Measurements from ENCODE around the gene MRC1.

MRC1 gene

DNA sequence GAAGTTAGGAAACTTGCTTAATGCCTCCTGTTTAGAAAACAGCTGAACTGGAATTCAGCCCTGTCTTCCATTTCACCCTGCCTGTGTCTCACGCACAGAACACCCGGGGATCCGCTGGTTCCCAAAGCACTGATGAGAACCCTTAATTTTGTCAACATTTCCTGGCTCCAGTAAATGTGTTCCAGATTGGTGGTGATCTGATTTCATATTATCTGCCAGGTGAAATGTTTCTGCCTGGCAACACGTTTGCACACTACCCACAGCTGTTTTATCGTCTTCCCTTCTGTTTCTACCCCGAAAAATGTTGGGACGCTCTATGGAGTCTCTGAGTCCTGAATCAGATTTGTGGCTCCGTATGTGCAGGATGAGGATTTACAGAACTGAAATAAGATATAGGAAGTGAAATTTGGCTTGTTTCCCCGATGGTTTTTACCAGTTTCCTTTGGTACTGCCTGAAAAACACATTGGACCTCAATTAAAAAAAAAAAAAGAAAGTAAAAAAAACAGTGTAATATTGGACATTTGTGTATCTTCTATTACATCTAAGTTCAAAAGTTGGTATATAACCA lies 29.0 kb downstream of the MRC1 start:
- Histone ChIP-seq H2BK12ac (ENCODE audit: low read length) (no peak overlapping the region), H3K18ac (ENCODE audit: low read length) (no peak overlapping the region), H3K9ac (ENCODE audit: low read length) (no peak overlapping the region), H3K79me2 (ENCODE audit: control insufficient read depth, insufficient read depth, low read length, poor library complexity) (no peaks in the 10 kb centered on the region), H3K4me1 (ENCODE audit: control insufficient read depth in 1 of 2, insufficient read depth in 2 of 2, low read length in 2 of 2) (peaks cover 6 to 9% of the 10 kb centered on the region in 2 experiments), H3K27ac (ENCODE audit: low read depth, low read length) (no peak overlapping the region), H3K4me2 (ENCODE audit: low read length) (no peak overlapping the region), H3K4me3 (ENCODE audit: low read depth, low read length) (no peak overlapping the region), H3K9me3 (ENCODE audit: insufficient read depth, low read depth, low read length) (no peaks in the 10 kb centered on the region), H4K8ac (ENCODE audit: low read depth, low read length) (no peak overlapping the region), H3K4ac (ENCODE audit: low read depth, low read length) (no peak overlapping the region), H3K36me3 (ENCODE audit: control insufficient read depth in 1 of 2, insufficient read depth in 2 of 2, low read length in 2 of 2) (no peaks in the 10 kb centered on the region), H3K23ac (ENCODE audit: low read length) (no peak overlapping the region), H2BK5ac (ENCODE audit: low read depth, low read length, poor library complexity) (no peak overlapping the region), H3K79me1 (ENCODE audit: low read length) (no peaks in the 10 kb centered on the region), H4K12ac (ENCODE audit: low read depth, low read length) (no peak overlapping the region), H3K27me3 (ENCODE audit: insufficient read depth, low read length) (no peaks in the 10 kb centered on the region), H4K91ac (ENCODE audit: low read depth, low read length) (no peak overlapping the region), H2AK5ac (ENCODE audit: low read length) (no peak overlapping the region), H3K14ac (ENCODE audit: low read length) (no peak overlapping the region), H2BK120ac (ENCODE audit: insufficient read depth, low read length, poor library complexity) (no peak overlapping the region), H2AFZ (ENCODE audit: insufficient read depth, low read length, poor library complexity) (no peak overlapping the region)
- WGBS (ENCODE audit: extremely low coverage, insufficient coverage, insufficient read length): no CpG with 5 or more reads among the region's 9 CpGs
- DNase-seq: no peak

- no peak overlapping the region for H2BK5ac ChIP-seq (ENCODE audit: low read depth, low read length, poor library complexity)
- H3K9me3 ChIP-seq (ENCODE audit: insufficient read depth, low read depth, low read length): no peaks in the 10 kb centered on the region
- no peak overlapping the region for H2AK5ac ChIP-seq (ENCODE audit: low read length)
- H3K27ac ChIP-seq (ENCODE audit: low read depth, low read length): no peak overlapping the region
- no peak overlapping the region for H3K4me3 ChIP-seq (ENCODE audit: low read depth, low read length)
- peaks cover 0 to 2% of the 10 kb centered on the region in 2 experiments for H3K4me1 ChIP-seq (ENCODE audit: control insufficient read depth in 1 of 2, insufficient read depth in 2 of 2, low read length in 2 of 2)
- H2BK120ac ChIP-seq (ENCODE audit: insufficient read depth, low read length, poor library complexity): no peak overlapping the region
- H3K4ac ChIP-seq (ENCODE audit: low read depth, low read length): no peak overlapping the region
- H3K36me3 ChIP-seq (ENCODE audit: control insufficient read depth in 1 of 2, insufficient read depth in 2 of 2, low read length in 2 of 2): no peaks in the 10 kb centered on the region
- H3K4me2 ChIP-seq (ENCODE audit: low read length): no peak overlapping the region
- H4K12ac ChIP-seq (ENCODE audit: low read depth, low read length): no peak overlapping the region
- H3K14ac ChIP-seq (ENCODE audit: low read length): no peak overlapping the region
- no peak overlapping the region for H3K9ac ChIP-seq (ENCODE audit: low read length)
- H4K91ac ChIP-seq (ENCODE audit: low read depth, low read length): no peak overlapping the region
- H3K18ac ChIP-seq (ENCODE audit: low read length): no peak overlapping the region
- no peak overlapping the region for H4K8ac ChIP-seq (ENCODE audit: low read depth, low read length)
- H3K27me3 ChIP-seq (ENCODE audit: insufficient read depth, low read length): no peaks in the 10 kb centered on the region
- DNase-seq: no peak
- no peak overlapping the region for H2AFZ ChIP-seq (ENCODE audit: insufficient read depth, low read length, poor library complexity)
- no peaks in the 10 kb centered on the region for H3K79me1 ChIP-seq (ENCODE audit: low read length)
- H3K23ac ChIP-seq (ENCODE audit: low read length): no peak overlapping the region
- WGBS (ENCODE audit: extremely low coverage, insufficient coverage, insufficient read length): no CpG with 5 or more reads among the region's 1 CpG
- no peak overlapping the region for H2BK12ac ChIP-seq (ENCODE audit: low read length)
- H3K79me2 ChIP-seq (ENCODE audit: control insufficient read depth, insufficient read depth, low read length, poor library complexity): no peaks in the 10 kb centered on the region
Measured at GRCh38 chr10:17841050-17841449, 31.9 kb downstream of the MRC1 start.

- H3K4me1 ChIP-seq (ENCODE audit: control insufficient read depth in 1 of 2, insufficient read depth in 2 of 2, low read length in 2 of 2): no peaks in the 10 kb centered on the region
- H3K79me2 ChIP-seq (ENCODE audit: control insufficient read depth, insufficient read depth, low read length, poor library complexity): no peaks in the 10 kb centered on the region
- no peak overlapping the region for H3K4me2 ChIP-seq (ENCODE audit: low read length)
- H2AFZ ChIP-seq (ENCODE audit: insufficient read depth, low read length, poor library complexity): no peak overlapping the region
- no peak for DNase-seq
- no peak overlapping the region for H2BK120ac ChIP-seq (ENCODE audit: insufficient read depth, low read length, poor library complexity)
- no peak overlapping the region for H2BK12ac ChIP-seq (ENCODE audit: low read length)
- no CpG with 5 or more reads among the region's 5 CpGs for WGBS (ENCODE audit: extremely low coverage, insufficient coverage, insufficient read length)
- no peaks in the 10 kb centered on the region for H3K36me3 ChIP-seq (ENCODE audit: control insufficient read depth in 1 of 2, insufficient read depth in 2 of 2, low read length in 2 of 2)
- no peak overlapping the region for H3K9ac ChIP-seq (ENCODE audit: low read length)
- no peak overlapping the region for H3K4me3 ChIP-seq (ENCODE audit: low read depth, low read length)
- no peak overlapping the region for H3K4ac ChIP-seq (ENCODE audit: low read depth, low read length)
- no peaks in the 10 kb centered on the region for H3K79me1 ChIP-seq (ENCODE audit: low read length)
- H2BK5ac ChIP-seq (ENCODE audit: low read depth, low read length, poor library complexity): no peak overlapping the region
- no peaks in the 10 kb centered on the region for H3K9me3 ChIP-seq (ENCODE audit: insufficient read depth, low read depth, low read length)
- no peak overlapping the region for H3K27ac ChIP-seq (ENCODE audit: low read depth, low read length)
- no peak overlapping the region for H3K23ac ChIP-seq (ENCODE audit: low read length)
- no peak overlapping the region for H4K12ac ChIP-seq (ENCODE audit: low read depth, low read length)
- H3K27me3 ChIP-seq (ENCODE audit: insufficient read depth, low read length): no peaks in the 10 kb centered on the region
- H3K18ac ChIP-seq (ENCODE audit: low read length): no peak overlapping the region
- H2AK5ac ChIP-seq (ENCODE audit: low read length): no peak overlapping the region
- H3K14ac ChIP-seq (ENCODE audit: low read length): no peak overlapping the region
- H4K91ac ChIP-seq (ENCODE audit: low read depth, low read length): no peak overlapping the region
- no peak overlapping the region for H4K8ac ChIP-seq (ENCODE audit: low read depth, low read length)
Measured at GRCh38 chr10:17842641-17843040, 33.5 kb downstream of the MRC1 start.

GRCh38 chr10:17847585-17848296 lies 38.6 kb downstream of the MRC1 start:
- H3K18ac ChIP-seq (ENCODE audit: low read length): no peak overlapping the region
- no peak overlapping the region for H3K9ac ChIP-seq (ENCODE audit: low read length)
- no peak overlapping the region for H4K12ac ChIP-seq (ENCODE audit: low read depth, low read length)
- no peaks in the 10 kb centered on the region for H3K36me3 ChIP-seq (ENCODE audit: control insufficient read depth in 1 of 2, insufficient read depth in 2 of 2, low read length in 2 of 2)
- H3K27me3 ChIP-seq (ENCODE audit: insufficient read depth, low read length): no peaks in the 10 kb centered on the region
- no peak overlapping the region for H2BK5ac ChIP-seq (ENCODE audit: low read depth, low read length, poor library complexity)
- H2BK120ac ChIP-seq (ENCODE audit: insufficient read depth, low read length, poor library complexity): no peak overlapping the region
- H3K4me3 ChIP-seq (ENCODE audit: low read depth, low read length): no peak overlapping the region
- no peak overlapping the region for H4K91ac ChIP-seq (ENCODE audit: low read depth, low read length)
- H2AFZ ChIP-seq (ENCODE audit: insufficient read depth, low read length, poor library complexity): no peak overlapping the region
- no peaks in the 10 kb centered on the region for H3K4me1 ChIP-seq (ENCODE audit: control insufficient read depth in 1 of 2, insufficient read depth in 2 of 2, low read length in 2 of 2)
- H3K4ac ChIP-seq (ENCODE audit: low read depth, low read length): no peak overlapping the region
- H3K9me3 ChIP-seq (ENCODE audit: insufficient read depth, low read depth, low read length): no peaks in the 10 kb centered on the region
- WGBS (ENCODE audit: extremely low coverage, insufficient coverage, insufficient read length): no CpG with 5 or more reads among the region's 5 CpGs
- no peak overlapping the region for H3K4me2 ChIP-seq (ENCODE audit: low read length)
- no peak overlapping the region for H3K27ac ChIP-seq (ENCODE audit: low read depth, low read length)
- H3K14ac ChIP-seq (ENCODE audit: low read length): no peak overlapping the region
- H3K23ac ChIP-seq (ENCODE audit: low read length): no peak overlapping the region
- H4K8ac ChIP-seq (ENCODE audit: low read depth, low read length): no peak overlapping the region
- H3K79me1 ChIP-seq (ENCODE audit: low read length): no peaks in the 10 kb centered on the region
- no peaks in the 10 kb centered on the region for H3K79me2 ChIP-seq (ENCODE audit: control insufficient read depth, insufficient read depth, low read length, poor library complexity)
- H2BK12ac ChIP-seq (ENCODE audit: low read length): no peak overlapping the region
- peak in 1 of 2 donors; percentile 29 for DNase-seq
- no peak overlapping the region for H2AK5ac ChIP-seq (ENCODE audit: low read length)

Measured in trophoblast cell (in vitro differentiated cells and primary cell).